HFFc6 (cell line): ENCODE results near the gene LCP2. TPM values are rescaled to one million over a fixed set of nuclear protein-coding genes. Genes with fewer than 3 reads are reported as not detected.

Source experiments
- DNase-seq: peaks from one replicate; pipeline ENCODE4 v3.0.0-alpha.2; 2018
- H3K27ac Mint-ChIP-seq: 2 replicates; pipeline ENCODE4 v1.8.0; 2020; ENCODE audit warnings: mild to moderate bottlenecking, mixed read lengths
- H3K27me3 Mint-ChIP-seq: 2 replicates; pipeline ENCODE4 v1.8.0; 2021; ENCODE audit warnings: mild to moderate bottlenecking, moderate library complexity, mixed read lengths; ENCODE audit not compliant: insufficient read depth
- H3K36me3 Mint-ChIP-seq: 2 replicates; pipeline ENCODE4 v1.8.0; 2021; ENCODE audit warnings: low read depth, mixed read lengths
- H3K4me1 Mint-ChIP-seq: 2 replicates; pipeline ENCODE4 v1.8.0; 2020; ENCODE audit warnings: low read depth, mixed read lengths
- H3K4me3 Mint-ChIP-seq: 2 replicates; pipeline ENCODE4 v1.8.0; 2020; ENCODE audit warnings: mild to moderate bottlenecking, moderate library complexity, mixed read lengths
- H3K9me3 Mint-ChIP-seq: 2 replicates; pipeline ENCODE4 v1.8.0; 2020; ENCODE audit warnings: mild to moderate bottlenecking, mixed read lengths
- total RNA-seq, 6 experiments: library from RNA; stranded (reverse); fragmentation: NEBNext Ultra II Directional; extraction: Animal tissue kit (Norgen Biotek cat#: 25700); gene quantifications; 2 replicates in 1 of 6; 3 replicates in 5 of 6; pipeline ENCODE4 v1.2.3, GENCODE V29; 2021
- TF ChIP-seq, protein P1 (sequence below): fragments of 200-600 bp; sonication (generic); IDR thresholded peaks from 2 replicates; pipeline ENCODE4 v1.5.0; 2021; ENCODE audit warnings: antibody characterized with exemption, mild to moderate bottlenecking

LCP2 gene
- total RNA-seq, 6 experiments from 2014 or later = not detected

DNA sequence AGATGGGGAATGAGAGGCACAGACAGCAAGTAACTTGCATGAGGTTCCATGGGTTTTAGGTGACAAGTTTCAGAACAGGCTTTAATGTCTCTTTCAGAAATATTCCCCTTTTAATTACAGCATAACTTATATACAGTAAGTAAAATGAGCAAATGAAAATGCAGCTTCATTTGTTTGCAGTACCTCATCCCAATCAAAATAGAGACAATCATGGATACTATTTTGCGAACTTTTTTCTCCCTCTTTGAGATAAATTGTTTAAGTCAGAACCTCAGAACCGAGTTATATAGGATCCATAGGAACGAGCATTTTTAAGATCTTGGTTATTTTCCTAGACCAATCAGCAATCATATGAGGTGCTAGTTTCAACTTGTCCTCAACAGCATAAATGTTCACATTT is 3.5 kb downstream of the LCP2 start:
- Mint-ChIP-seq H3K27ac (no peak overlapping the region), H3K27me3 (peaks cover 14% of the 10 kb centered on the region), H3K36me3 (no peaks in the 10 kb centered on the region), H3K4me3 (no peak overlapping the region), H3K4me1 (no peaks in the 10 kb centered on the region), H3K9me3 (no peaks in the 10 kb centered on the region; the same call in 1 of the 2 replicates)
- TF ChIP-seq, protein P1, sequence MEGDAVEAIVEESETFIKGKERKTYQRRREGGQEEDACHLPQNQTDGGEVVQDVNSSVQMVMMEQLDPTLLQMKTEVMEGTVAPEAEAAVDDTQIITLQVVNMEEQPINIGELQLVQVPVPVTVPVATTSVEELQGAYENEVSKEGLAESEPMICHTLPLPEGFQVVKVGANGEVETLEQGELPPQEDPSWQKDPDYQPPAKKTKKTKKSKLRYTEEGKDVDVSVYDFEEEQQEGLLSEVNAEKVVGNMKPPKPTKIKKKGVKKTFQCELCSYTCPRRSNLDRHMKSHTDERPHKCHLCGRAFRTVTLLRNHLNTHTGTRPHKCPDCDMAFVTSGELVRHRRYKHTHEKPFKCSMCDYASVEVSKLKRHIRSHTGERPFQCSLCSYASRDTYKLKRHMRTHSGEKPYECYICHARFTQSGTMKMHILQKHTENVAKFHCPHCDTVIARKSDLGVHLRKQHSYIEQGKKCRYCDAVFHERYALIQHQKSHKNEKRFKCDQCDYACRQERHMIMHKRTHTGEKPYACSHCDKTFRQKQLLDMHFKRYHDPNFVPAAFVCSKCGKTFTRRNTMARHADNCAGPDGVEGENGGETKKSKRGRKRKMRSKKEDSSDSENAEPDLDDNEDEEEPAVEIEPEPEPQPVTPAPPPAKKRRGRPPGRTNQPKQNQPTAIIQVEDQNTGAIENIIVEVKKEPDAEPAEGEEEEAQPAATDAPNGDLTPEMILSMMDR = no peak
- DNase-seq = no peak

DNA sequence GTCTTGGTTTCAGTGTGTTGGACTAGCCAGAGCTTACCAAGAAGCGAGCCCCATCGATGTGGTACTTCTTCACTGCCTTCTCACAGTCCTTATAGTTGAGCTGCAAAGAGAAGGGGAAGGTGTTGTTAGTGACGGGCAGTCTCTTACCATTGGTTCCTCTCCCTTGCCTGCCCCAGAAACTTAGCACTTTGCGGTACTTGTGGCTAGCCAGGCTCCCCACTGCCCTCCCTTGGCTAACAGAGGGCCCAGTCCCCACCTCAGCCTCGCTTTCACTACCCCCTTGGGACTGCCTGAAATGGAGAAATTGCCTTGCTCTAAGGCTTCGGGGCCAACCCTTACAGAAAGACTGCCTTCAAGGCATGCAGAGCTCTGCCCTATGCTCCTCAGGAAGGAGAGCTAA is 4.3 kb downstream of the LCP2 start:
- no peak for DNase-seq
- no peak overlapping the region for H3K27ac Mint-ChIP-seq
- no peaks in the 10 kb centered on the region; the same call in 1 of the 2 replicates for H3K9me3 Mint-ChIP-seq
- no peaks in the 10 kb centered on the region for H3K36me3 Mint-ChIP-seq
- no peaks in the 10 kb centered on the region for H3K4me1 Mint-ChIP-seq
- H3K4me3 Mint-ChIP-seq = no peak overlapping the region
- TF ChIP-seq, protein P1 = no peak
- peaks cover 15% of the 10 kb centered on the region for H3K27me3 Mint-ChIP-seq

DNA sequence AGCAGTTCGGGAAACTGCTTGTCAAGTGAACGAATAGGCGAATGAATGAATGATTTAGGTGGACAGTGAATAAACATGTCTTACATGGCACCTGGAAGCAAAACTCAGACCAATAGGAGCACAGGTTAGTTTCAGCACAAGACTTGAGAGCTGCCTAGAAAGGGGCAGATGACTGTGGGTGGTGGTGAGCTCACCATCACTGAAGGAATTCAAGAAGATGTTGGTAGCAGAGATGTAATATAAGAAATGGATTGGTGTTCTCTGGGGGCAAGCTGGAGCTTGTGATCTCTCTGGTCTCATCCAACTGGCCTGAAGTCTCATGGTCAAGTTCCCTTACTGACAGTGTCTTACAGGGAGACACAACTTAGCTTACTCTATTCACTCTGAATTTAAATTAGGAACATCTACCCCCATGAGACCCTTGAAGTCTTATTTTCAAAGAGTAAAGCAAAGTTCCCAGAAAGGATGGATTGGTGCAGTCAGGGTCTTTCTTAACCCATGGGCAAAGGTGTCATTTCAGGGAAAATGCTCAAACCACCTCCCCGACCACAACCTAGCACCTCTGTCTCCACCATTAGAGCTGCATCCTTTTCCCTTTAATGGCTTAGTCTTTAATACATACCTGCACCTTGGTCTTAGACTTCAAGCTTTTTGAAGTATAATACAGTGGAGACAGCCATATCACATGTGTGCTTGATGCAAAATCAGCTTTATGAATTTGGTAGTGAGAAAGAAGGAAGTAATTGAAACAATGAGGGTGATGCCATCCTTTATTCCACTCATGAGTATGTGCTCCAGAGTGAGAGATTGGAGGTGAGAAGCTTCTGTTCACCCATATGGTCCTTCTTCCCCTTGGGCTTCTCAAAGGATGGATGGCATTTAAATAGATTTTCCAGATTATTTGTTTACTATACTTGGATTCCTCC is 5.1 kb downstream of the LCP2 start:
- H3K4me3 Mint-ChIP-seq = no peak overlapping the region
- no peaks in the 10 kb centered on the region for H3K4me1 Mint-ChIP-seq
- H3K9me3 Mint-ChIP-seq = no peaks in the 10 kb centered on the region; the same call in 1 of the 2 replicates
- H3K36me3 Mint-ChIP-seq = no peaks in the 10 kb centered on the region
- H3K27me3 Mint-ChIP-seq = peaks cover 15% of the 10 kb centered on the region
- DNase-seq = no peak
- TF ChIP-seq, protein P1 = no peak
- H3K27ac Mint-ChIP-seq = no peak overlapping the region

DNA sequence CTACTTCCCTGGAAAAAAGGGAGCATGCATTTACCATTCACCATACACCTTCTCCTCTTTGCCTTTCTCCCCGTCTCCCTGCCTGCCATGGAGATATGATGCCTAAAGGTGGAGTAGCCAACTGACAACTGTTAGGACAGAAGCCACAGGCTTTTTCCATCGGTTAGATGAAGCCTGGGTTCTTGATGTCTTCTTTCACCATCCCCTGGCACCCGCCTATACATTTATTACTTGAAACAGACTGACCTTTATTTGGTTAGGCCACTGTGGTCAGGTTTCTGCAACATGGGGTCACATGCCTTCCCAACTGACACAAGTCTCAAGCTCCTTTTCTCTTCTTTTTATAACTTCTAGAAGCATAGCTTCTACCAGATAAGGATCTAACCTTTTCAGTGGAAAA is 7.1 kb downstream of the LCP2 start:
- Mint-ChIP-seq H3K4me3 (no peak overlapping the region), H3K36me3 (no peaks in the 10 kb centered on the region), H3K4me1 (no peaks in the 10 kb centered on the region), H3K27ac (no peak overlapping the region), H3K9me3 (peaks cover 5% of the 10 kb centered on the region; the same call in 1 of the 2 replicates), H3K27me3 (peaks cover 13% of the 10 kb centered on the region)
- TF ChIP-seq, protein P1 = no peak
- DNase-seq = no peak

DNA sequence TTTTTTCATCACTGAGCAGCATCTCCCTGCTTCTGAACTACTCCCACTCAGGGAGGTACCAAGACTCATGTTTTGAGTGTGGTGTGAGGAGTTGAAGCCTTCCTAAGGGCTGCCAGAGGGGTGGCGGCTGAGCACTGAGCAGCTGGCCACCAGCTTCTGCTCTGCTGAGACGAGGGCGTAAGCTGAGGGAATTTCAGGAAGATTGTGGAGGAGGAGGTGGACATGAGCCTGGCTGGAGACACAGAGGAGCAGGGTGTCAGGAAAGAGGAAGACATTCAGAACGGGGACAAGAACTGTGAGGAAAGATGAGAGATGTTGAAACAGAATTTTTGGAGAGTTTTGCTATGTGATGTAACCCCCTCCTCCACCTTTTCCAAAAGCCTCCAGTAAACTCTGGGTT is 7.8 kb downstream of the LCP2 start:
- H3K4me1 Mint-ChIP-seq = no peaks in the 10 kb centered on the region
- TF ChIP-seq, protein P1 = no peak
- H3K27ac Mint-ChIP-seq = no peak overlapping the region
- H3K9me3 Mint-ChIP-seq = peaks cover 11% of the 10 kb centered on the region
- H3K4me3 Mint-ChIP-seq = no peak overlapping the region
- no peak for DNase-seq
- H3K27me3 Mint-ChIP-seq = peaks cover 13% of the 10 kb centered on the region
- H3K36me3 Mint-ChIP-seq = no peaks in the 10 kb centered on the region
